Measurements from ENCODE around the gene CREBBP. TPM values are rescaled to one million over a fixed set of nuclear protein-coding genes. Genes with fewer than 3 reads are reported as not detected.

The CREBBP gene
- total RNA-seq, 1 donor from 2014 or later = 33.5 TPM

DNA sequence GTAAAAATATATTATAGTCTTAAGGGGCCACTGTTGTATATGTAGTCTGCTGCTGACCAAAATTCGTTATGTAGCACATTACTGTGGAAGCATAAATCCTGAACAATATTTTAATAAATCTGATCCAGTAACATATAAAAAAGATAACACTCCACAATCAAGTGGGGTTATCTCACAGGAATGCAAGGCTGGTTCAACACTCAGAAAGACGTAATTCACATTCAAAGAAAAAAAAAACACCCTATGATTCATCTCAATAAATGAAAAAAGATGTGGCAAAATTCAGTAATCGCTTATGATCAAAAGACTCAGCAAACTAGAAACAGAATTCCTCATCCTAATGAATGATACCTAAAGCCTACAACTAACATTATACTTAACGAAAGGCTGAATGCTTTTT, 47.8 kb downstream of the CREBBP start:
- Histone ChIP-seq H3K27me3 (ENCODE audit: low read depth) (no peaks in the 10 kb centered on the region), H3K36me3 (peaks cover 9% of the 10 kb centered on the region), H3K4me1 (peaks cover 52% of the 10 kb centered on the region), H3K27ac (replicated peaks) (no peak overlapping the region), H3K9me3 (replicated peaks) (peaks cover 16% of the 10 kb centered on the region), H3K4me3 (no peak overlapping the region)
- no peak for DNase-seq
- intact Hi-C loops (cut with micrococcal nuclease) = no loop called here
- TF ChIP-seq, protein P1, sequence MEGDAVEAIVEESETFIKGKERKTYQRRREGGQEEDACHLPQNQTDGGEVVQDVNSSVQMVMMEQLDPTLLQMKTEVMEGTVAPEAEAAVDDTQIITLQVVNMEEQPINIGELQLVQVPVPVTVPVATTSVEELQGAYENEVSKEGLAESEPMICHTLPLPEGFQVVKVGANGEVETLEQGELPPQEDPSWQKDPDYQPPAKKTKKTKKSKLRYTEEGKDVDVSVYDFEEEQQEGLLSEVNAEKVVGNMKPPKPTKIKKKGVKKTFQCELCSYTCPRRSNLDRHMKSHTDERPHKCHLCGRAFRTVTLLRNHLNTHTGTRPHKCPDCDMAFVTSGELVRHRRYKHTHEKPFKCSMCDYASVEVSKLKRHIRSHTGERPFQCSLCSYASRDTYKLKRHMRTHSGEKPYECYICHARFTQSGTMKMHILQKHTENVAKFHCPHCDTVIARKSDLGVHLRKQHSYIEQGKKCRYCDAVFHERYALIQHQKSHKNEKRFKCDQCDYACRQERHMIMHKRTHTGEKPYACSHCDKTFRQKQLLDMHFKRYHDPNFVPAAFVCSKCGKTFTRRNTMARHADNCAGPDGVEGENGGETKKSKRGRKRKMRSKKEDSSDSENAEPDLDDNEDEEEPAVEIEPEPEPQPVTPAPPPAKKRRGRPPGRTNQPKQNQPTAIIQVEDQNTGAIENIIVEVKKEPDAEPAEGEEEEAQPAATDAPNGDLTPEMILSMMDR (IDR thresholded peaks at IDR 0.05; ENCODE audit: borderline replicate concordance) = no peak

DNA sequence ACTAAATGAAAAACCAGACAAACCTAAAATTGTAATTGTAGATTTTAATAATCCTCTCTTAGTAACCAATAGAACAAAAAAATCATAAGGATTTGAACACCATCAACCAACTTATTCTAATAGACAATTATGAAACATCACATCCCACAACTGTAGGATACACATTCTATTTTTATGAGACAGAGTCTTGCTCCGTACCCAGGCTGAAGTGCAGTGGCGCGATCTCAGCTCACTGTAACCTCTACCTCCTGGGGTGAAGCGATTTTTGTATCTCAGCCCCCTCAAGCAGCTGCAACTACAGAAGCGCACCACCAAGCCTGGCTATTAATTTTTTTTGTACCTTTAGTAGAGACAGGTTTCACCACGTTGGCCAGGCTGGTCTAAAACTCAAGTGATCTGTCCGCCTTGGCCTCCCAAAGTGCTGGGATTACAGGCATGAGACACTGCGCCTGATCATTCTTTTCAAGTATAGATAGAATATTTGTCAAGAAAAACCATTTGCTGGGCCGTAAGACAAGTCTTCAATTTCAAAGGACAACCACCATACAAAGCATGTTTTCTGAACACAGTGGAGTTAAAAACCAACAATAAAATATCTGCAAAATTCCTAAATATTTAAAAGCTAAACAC, 49.8 kb downstream of the CREBBP start:
- no peak for DNase-seq
- H3K4me1 ChIP-seq = peaks cover 54% of the 10 kb centered on the region
- H3K27ac ChIP-seq (replicated peaks) = no peak overlapping the region
- H3K36me3 ChIP-seq = peaks cover 9% of the 10 kb centered on the region
- intact Hi-C loops (cut with micrococcal nuclease) = no loop called here
- H3K27me3 ChIP-seq (ENCODE audit: low read depth) = no peaks in the 10 kb centered on the region
- no peak overlapping the region for H3K4me3 ChIP-seq
- TF ChIP-seq, protein P1 (IDR thresholded peaks at IDR 0.05; ENCODE audit: borderline replicate concordance) = no peak
- peaks cover 16% of the 10 kb centered on the region for H3K9me3 ChIP-seq (replicated peaks)

DNA sequence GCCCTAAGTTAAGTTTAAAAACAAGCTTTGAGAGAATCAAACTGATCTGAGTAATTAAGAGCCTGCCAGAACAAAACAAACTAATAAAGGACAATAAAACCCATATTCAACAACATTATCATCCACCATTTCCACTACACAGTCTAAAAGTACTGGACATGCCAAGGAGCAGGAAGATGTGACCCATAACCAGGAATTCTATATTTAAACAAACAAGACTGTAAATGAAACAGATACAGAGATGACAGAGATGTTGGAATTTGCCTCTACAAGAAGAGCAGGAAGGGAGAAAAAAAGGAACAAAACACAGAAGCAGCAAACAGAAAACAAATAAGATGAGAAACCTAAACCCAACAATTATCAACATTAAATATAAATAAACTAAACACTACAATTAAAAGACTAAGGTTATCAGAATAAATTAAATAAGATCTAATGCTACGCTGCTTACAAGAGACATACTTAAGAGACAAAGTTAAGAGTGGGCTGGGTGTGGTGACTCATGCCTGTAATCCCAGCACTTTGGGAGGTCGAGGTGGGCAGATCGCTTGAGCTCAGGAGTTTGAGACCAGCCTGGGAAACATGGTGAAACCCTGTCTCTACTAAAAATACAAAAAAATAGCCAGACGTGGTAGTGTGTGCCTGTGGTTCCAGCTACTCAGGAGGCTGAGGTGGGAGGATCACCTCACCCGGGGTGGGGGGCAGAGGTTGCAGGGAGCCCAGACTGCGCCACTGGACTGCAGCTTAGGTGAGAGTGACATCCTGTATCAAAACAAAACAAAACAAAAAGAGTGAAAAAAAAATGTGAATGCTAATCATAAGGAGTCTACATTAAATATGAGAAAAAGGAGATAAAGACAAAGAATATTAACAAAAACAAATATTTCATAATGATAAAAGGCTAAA, 50.6 kb downstream of the CREBBP start:
- DNase-seq = no peak
- TF ChIP-seq, protein P1 (IDR thresholded peaks at IDR 0.05; ENCODE audit: borderline replicate concordance) = no peak
- peaks cover 61% of the 10 kb centered on the region for H3K4me1 ChIP-seq
- intact Hi-C loops (cut with micrococcal nuclease) = no loop called here
- no peak overlapping the region for H3K4me3 ChIP-seq
- H3K36me3 ChIP-seq = peaks cover 9% of the 10 kb centered on the region
- H3K9me3 ChIP-seq (replicated peaks) = peaks cover 16% of the 10 kb centered on the region
- H3K27me3 ChIP-seq (ENCODE audit: low read depth) = no peaks in the 10 kb centered on the region
- H3K27ac ChIP-seq (replicated peaks) = no peak overlapping the region

DNA sequence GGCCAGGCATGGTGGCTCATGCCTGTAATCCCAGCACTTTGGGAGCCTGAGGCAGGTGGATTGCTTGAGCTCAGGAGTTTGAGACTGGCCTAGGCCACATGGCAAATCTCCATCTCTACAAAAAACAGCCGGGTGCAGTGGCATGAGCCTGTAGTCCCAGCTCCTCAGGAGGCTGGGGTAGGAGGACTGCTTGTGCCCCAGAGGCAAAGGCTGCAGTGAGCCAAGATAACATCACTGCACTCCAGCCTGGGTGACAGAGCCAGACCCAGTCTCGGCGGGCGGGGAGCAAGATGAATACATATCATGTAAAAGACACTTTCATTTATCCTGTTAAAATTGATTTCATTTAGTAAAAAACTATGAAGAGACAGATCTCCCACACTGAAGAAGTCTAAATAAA, 54.6 kb downstream of the CREBBP start:
- no peak overlapping the region for H3K27ac ChIP-seq (replicated peaks)
- H3K36me3 ChIP-seq = no peaks in the 10 kb centered on the region
- no peaks in the 10 kb centered on the region for H3K9me3 ChIP-seq (replicated peaks)
- H3K4me3 ChIP-seq = no peak overlapping the region
- no peaks in the 10 kb centered on the region for H3K27me3 ChIP-seq (ENCODE audit: low read depth)
- intact Hi-C loops (cut with micrococcal nuclease) = no loop called here
- H3K4me1 ChIP-seq = peaks cover 96% of the 10 kb centered on the region
- DNase-seq = no peak
- TF ChIP-seq, protein P1 (IDR thresholded peaks at IDR 0.05; ENCODE audit: borderline replicate concordance) = no peak

DNA sequence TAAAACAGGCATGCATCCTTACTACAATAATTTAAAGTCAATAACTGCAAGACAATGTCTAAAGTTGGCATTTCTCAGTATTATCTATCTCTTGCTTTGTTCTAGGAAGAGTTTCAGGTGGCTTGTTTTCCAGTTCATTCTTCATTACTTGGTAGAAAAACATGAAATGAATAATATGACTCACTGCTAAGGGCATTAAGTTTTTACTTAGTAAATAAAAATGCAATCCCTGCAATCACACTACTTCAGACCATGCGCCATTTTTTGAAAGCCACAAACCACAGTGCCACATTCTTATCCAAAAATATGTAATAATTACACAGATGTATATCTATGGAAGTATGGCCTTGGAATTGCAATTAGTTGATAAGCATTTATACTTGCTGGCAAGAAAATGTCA, 55.4 kb downstream of the CREBBP start:
- DNase-seq = no peak
- H3K27me3 ChIP-seq (ENCODE audit: low read depth) = no peaks in the 10 kb centered on the region
- no peak overlapping the region for H3K27ac ChIP-seq (replicated peaks)
- TF ChIP-seq, protein P1 (IDR thresholded peaks at IDR 0.05; ENCODE audit: borderline replicate concordance) = no peak
- no peak overlapping the region for H3K4me3 ChIP-seq
- intact Hi-C loops (cut with micrococcal nuclease) = no loop called here
- no peaks in the 10 kb centered on the region for H3K36me3 ChIP-seq
- peaks cover 96% of the 10 kb centered on the region for H3K4me1 ChIP-seq
- H3K9me3 ChIP-seq (replicated peaks) = no peaks in the 10 kb centered on the region

Measured in left ventricle myocardium inferior (tissue), 1 donor.